Endometrium (tissue), 2 donors: ENCODE results near the gene ADD1.

Experiments
- FAIRE-seq: peaks from 2 replicates; lab custom pipeline; 2012; peaks lifted over from hg19 to GRCh38; lab: Jason Lieb, UNC
- donor health status: control.
- donor health status: control.

The ADD1 gene

GRCh38 chr4:2804973-2805501, 38.6 kb upstream of the ADD1 start:
- FAIRE-seq = no peak

- FAIRE-seq = no peak
Measured at GRCh38 chr4:2805712-2806389, 37.8 kb upstream of the ADD1 start.

DNA sequence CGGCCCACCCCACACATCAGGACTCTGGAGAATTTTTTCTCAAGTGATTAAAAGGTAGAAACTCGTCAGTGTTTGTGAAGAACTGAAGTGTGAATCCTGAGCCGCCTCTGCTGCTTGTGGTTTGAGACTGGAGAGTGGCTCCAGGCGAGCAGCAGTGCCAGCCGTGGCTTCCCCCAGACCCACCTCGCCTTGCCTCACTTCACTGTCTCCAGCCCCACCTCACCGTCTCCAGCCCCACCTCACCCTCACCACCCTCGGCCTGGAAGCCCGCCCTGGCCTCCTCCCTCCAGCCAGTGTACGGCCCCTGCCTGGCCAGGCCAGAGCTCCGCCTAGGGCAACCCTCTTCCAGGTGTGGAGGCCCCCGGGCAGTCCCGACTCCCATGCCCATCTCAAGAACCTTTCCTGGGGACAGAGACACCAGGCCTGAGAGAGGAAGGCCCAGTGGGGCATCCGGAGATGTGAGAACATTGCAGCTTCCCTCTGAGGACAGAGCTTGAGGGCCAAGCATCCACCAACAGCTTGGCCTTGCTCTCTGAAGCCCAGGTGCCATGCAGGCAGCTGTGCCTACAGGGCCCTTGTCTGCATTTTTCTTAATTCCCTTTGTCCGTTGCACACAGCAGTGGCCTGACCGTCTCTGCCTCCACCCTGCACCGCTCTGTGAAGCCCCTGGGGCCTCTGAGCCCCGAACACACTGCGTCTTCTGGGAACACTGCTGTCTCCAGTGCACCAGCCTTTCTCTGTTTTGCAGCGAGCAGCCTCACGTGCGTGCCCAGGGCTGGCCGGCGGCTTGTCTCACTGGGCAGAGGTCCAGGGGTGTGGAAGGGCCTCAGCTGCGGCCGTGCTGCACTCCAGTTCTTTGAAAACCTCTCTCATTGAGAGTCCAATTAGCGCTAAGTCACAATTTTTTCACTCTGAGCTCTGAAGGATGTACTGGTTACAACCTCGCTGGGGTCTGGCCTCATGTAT, 37.0 kb upstream of the ADD1 start:
- no peak for FAIRE-seq

DNA sequence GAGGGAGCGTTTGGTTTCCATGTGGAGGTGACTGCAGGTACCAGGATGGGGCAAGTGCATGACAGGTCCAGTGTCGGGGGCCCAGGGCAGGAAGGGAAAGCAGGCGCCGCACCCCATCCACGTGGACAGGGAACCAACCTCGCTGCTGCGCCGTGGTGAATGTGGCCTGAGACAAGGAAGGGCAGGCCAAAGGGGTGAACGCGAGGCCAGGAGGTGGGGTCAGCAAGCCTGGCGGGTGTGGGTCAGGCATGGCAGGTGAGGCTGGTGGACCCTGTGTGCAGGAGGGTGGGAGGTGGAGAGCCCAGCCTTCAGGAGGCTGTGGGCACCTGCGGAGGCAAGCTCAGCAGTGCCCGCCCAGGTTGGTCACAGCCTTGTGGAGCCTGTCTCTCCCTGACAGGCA, 36.1 kb upstream of the ADD1 start:
- no peak for FAIRE-seq

GRCh38 chr4:2808001-2808400, 35.6 kb upstream of the ADD1 start:
- no peak for FAIRE-seq

DNA sequence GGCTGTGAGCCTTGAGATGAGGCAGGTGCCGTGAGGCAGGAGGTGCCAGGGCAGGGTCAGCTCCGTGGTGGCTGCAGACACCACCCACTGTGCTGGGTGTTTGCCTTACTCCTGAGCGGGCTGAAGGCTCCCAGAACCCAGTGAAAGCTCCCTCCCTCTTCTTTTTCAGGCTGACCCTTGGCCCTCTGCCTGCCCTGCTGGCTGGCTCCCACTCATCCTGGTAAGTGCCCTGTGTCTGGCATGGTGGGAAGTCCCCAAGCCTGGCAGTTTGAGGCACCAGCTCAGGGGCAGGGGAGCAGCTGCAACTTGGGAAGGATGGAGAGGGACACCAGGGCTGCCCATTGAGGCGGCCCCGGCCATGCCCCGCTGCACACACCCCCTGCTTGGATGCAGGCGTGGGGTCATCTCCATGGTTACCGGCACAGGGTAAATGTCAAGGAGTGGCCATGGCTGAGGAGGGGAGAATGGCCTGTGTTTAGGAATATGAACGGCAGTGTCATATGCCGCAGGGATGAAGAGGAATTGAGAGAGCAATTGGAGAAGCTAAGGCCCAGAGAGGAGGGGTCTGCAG, 33.9 kb upstream of the ADD1 start:
- no peak for FAIRE-seq

- FAIRE-seq = no peak
Measured at GRCh38 chr4:2810388-2810787, 33.3 kb upstream of the ADD1 start.

DNA sequence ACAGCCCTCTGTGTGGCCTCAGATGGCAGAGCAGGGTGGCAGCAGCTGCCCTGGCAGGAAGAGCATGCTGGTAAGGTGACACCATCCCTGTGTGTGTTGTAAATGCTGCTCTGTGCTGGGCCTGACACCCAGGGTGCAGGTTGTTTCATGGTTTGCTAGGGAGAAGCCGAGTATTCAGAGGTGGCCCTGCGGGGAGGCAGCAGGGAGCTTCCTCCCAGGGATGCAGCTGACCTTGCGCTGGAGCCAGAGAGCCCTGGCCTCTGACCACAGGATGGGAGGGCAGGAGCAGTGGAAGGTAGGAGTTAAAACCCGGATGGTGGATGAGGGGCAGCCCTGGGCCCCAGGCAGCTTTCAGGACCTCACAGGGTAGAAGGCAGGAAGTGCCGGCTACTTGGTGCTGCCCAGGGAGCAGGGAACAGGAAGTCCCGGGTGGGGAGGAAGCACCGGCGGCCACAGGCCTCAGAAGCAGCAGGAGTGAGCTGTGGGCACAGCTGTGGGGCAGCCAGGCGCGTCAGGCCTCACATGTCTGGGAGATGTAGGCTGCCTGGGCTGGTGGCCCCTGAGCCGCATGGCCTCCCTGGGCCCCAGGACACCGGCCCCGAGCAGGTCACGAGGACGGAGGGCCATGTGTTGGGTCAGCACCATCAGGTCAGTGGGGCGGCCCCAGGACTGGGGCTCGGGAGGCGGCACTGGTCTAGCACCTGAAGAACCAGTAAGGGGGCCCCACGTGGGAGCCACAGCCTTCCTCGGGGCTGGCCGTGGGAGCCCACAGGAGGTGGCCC, 31.6 kb upstream of the ADD1 start:
- no peak for FAIRE-seq

DNA sequence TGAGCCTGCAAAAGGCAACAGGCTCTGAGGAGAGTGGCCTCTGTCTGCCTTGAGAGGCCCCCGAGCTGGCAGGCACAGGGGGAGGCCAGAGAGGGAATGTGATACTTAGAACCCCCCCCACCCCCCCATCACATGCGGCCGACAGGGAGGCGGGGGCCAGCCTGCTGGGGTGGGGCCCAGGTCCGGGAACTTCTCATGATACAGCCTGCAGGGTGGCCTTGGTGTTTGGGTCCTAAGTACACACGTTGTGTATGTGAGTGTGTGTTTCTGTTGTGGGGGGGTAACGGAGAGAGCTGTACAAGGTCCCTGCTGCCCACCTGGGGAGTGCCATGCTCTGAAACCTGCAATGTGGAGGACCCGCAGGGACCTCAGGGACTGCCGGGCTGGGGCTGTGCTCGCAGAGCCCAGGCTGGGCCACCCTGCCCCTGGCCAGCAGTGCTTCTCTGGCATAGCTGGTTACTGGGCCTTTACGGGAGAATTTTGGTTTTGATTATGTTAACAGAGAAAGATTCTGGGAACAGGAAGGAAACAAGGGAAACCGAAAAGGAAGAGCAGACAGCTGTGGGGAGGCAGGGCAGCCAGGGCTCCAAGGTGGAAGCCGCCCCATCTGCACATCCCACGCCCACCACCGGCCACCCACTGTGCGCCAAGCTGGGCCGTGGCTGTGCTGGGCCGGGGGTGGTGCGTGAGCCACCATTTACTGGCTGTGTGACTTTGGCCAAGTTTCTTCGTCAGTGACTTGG, 30.9 kb upstream of the ADD1 start:
- FAIRE-seq = no peak

DNA sequence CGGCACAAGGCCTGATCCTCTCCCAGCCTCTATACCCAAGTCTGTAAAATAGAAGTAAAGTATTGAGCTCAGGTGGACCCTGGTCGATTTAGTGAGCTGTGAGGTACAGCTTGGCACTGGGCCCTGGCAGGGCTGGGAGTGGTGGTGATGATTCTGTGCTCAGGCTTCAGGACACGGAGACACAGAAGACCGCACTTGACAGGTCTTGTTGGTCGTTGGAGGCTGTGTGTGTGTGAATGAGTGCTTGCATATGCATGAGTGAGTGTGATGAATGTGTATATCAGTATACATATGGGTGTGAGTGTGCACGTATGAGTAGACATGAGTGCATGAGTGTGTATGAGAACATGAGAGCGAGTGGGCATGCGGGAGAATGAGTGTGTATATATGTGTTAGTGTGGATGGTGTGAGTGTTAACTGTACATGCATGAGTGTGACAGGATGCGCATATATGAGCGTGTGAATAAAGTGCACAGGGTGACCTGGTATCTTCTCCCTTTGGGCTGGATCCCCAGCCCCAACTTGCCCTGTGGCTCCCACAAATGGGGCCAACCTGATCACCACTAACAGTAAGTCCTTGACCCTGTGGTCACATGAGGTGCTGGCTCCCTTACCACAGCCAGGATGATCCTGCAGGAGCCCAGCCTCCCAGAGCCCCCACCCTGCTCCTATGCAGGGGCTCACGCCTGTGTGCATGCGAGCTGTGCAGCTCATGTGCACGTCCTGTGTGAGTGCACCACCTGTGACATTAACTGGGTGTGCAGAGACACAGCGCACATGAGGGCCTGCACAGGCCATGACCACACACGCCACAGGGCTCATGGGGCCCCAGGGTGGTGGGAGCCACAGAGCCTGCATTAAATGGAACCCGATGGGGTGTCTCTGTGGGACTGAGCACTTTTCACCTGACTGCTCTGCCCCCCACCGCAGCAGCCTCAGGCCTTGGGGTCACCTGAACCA, 29.9 kb upstream of the ADD1 start:
- no peak for FAIRE-seq

DNA sequence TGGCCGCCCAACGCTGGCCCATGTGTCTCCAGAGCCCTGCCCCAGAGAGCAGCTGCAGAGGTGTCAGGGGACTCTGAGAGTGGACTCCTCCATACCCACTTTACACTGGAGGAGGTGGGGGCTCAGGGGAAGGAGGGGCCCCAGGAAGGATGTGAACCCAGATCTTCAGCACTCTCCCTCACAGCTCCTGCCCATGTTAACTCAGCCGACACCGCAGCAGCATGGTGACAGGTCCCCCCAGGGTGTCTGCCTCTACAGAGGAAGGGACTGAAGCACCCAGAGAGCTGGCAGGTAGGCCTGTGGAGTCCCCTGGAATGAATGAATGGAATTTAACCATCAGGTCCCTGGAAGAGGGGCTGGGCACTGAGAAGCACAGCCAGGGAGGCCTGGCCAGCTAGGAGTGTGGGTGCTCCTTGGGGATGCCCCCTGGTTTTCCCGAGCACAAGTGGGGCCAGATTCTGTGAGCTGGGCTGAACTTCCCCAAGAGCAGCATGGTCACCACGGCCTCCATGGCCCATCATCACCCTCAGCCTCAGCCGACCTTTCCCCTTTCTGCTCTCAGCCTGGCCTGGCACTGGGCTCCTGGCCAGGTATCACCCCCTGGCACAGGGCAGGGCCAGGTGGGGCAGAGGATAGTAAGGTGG, 28.9 kb upstream of the ADD1 start:
- FAIRE-seq = no peak

- FAIRE-seq = no peak
Measured at GRCh38 chr4:2816401-2816954, 27.2 kb upstream of the ADD1 start.

GRCh38 chr4:2817137-2817536, 26.5 kb upstream of the ADD1 start:
- no peak for FAIRE-seq

DNA sequence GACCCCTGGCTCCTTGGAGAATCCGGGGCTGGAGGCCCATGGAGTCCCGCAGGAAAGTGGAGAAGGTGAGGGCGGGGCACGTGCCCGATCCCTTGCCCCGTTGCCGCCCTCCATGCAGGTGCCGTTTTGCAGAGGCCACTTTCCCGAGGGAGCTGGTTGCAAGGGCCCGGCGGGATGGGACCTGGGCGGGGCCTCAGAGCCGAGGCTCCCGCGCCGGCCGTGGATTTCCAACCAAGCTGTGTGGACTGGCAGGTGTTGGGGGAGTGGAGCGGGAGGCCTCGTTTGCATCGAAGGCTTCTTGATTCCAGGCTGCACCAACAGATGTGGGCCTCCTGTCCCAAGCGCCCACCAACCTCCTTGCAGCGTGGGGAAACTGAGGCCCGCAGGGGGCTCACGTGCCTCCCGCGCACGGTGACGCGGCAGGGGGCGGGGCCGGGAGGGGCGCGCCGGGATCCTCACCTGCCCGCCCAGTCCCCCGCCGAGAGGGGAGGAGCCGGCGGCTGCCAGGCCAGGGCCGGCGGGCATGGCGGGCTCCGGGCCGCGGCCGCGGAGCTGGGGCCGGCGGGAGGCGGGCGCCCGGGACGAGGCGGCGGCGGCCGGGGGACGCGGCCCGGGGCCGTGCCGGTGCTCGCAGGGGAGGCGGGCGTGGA, 25.8 kb upstream of the ADD1 start:
- no peak for FAIRE-seq

DNA sequence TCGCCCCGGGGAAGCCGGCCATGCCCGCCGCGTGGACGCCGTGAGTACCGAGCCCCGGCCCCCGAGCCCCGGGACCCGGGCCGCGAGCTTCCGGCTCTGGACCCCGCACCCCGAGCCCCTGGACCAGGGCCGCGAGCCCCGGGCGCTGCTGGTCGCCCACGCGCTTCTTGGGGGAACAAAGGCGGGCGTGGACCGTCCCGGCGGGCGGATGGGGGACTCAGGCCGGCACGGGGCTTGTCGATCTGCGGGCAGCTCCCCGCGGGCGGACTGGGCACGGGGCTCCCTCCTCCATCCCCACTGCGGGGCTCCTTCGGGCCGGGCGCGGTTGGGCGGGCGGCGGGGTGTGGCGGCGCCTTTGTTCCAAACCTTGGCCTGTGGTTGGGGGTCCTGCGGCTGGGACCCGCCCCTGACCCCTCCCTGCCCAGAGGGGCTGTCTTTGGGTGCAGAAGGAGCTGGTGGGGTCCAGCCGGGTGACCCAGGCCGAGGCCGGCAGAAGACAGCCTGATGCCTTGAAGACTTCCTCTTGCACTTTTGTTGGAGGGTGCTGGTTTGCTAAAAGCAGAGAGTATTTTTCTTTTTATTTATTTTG, 25.2 kb upstream of the ADD1 start:
- no peak for FAIRE-seq

DNA sequence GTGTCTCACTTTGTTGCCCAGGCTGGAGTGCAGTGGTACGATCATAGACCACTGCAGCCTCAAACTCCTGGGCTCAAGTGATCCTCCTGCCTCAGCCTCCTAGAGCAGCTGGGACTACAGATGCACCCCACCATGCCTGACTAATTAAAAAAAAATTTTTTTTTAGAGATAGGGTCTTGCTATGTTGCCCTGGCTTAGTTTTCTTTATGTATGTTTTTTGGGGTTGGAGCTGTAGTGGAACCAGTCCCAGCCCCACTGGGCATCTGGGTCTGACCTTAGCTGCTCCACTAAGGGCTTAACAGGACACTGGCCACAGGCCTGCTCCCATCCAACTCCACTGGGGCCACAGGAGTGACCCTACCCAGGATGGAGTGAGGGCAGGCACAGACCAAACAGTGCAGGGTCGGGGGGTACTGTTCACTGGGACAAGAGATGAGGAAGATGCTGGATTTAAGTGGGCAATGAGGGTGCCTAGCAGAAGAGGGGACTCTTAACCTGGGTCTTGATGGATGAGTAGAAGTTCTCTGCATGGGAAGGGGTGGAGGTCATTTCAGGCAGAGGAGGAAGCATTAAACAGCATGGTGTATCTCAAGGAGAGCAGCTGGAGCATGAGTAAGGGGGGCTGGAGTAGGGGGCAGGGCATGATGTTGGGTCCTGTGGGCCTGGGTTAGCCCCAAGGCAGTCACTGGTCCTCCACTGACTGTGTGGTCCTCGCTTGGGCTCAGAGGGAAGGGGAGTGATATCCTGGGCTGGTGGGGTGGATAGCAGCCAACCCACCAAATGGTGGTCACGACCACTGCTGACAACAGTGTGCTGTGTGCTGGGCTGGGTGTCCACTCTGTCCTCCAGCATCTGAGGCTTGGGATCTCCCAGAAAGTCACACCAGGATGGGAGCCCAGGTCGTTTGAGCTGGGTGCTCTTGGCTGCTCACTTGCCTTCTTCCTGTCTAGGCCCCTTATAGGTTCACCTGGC, 24.1 kb upstream of the ADD1 start:
- FAIRE-seq = no peak
